K562 (cell line): Measurements from ENCODE around the gene LAG3. TPM values are rescaled to one million over a fixed set of nuclear protein-coding genes. Genes with fewer than 3 reads are reported as not detected.
A peak's percentile ranks its signal among the peaks of the same experiment; 100 is the strongest.

Source experiments
- ATF7 ChIP-seq: fragments of 450-650 bp; IDR thresholded peaks from 2 replicates; pipeline ENCODE4 v1.7.1; 2014; ENCODE audit warnings: mild to moderate bottlenecking, moderate library complexity
- BRCA1 ChIP-seq, 2 experiments: fragments of 450-650 bp in 1 of 2; sonication (generic) in 1 of 2; formaldehyde crosslinking in 1 of 2; IDR thresholded peaks; 2 replicates each; pipeline versions ENCODE4 v1.5.0 to v1.6.1; 2017 to 2020; ENCODE audit warnings: mild to moderate bottlenecking in 1 of 2, missing genetic modification reagents in 1 of 2
- BRF2 ChIP-seq: IDR thresholded peaks from 3 replicates; pipeline ENCODE4 v1.6.1; 2011; ENCODE audit warnings: borderline replicate concordance, mild to moderate bottlenecking; ENCODE audit not compliant: insufficient read length, insufficient read depth
- COPS2 ChIP-seq: fragments of 450-650 bp; conservative IDR thresholded peaks from 2 replicates; pipeline ENCODE4 v1.6.1; 2016; ENCODE audit warnings: mild to moderate bottlenecking, moderate library complexity
- FOS ChIP-seq: IDR thresholded peaks from 3 replicates; pipeline ENCODE4 v1.6.1; 2011; ENCODE audit not compliant: insufficient read length; ENCODE audit errors: extremely low read depth
- FOXA3 ChIP-seq, 2 experiments: fragments of 450-650 bp in 1 of 2; sonication (generic) in 1 of 2; formaldehyde crosslinking; IDR thresholded peaks in 1 of 2; conservative IDR thresholded peaks in 1 of 2; 2 replicates each; pipeline versions ENCODE4 v1.4.0 to v1.8.0; 2020 to 2022; ENCODE audit warnings: mild to moderate bottlenecking in 2 of 2, missing genetic modification reagents in 1 of 2
- GTF2A2 ChIP-seq: IDR thresholded peaks from 2 replicates; pipeline ENCODE4 v1.6.1; 2016; ENCODE audit warnings: mild to moderate bottlenecking, missing genetic modification characterization, missing compliant biosample characterization
- GTF3C2 ChIP-seq: IDR thresholded peaks from 3 replicates; pipeline ENCODE4 v1.6.1; 2011; ENCODE audit warnings: borderline replicate concordance, mild to moderate bottlenecking, moderate library complexity; ENCODE audit not compliant: insufficient read length; ENCODE audit errors: extremely low read depth
- LARP7 ChIP-seq: fragments of 450-650 bp; IDR thresholded peaks from 2 replicates; pipeline ENCODE4 v1.6.1; 2016
- NCOR1 ChIP-seq: fragments of 450-650 bp; IDR thresholded peaks from 2 replicates; pipeline ENCODE4 v1.6.1; 2016; ENCODE audit warnings: mild to moderate bottlenecking, moderate library complexity
- NELFE ChIP-seq: IDR thresholded peaks from 2 replicates; pipeline ENCODE4 v1.6.1; 2011; ENCODE audit warnings: mild to moderate bottlenecking; ENCODE audit not compliant: insufficient read depth, insufficient read length
- NR4A1 ChIP-seq, 2 experiments: fragments of 250-450 bp in 1 of 2; fragments of 450-650 bp in 1 of 2; sonication (Bioruptor Pico) in 1 of 2; IDR thresholded peaks; 2 replicates each; pipeline versions ENCODE4 v1.4.0 to v1.6.1; 2016 to 2020; ENCODE audit warnings: mild to moderate bottlenecking in 2 of 2, missing compliant biosample characterization in 1 of 2, missing genetic modification characterization in 1 of 2, moderate library complexity in 1 of 2
- PHB2 ChIP-seq: fragments of 450-650 bp; IDR thresholded peaks from 2 replicates; pipeline ENCODE4 v1.6.1; 2017; ENCODE audit warnings: low read depth
- PHF20 ChIP-seq: fragments of 450-650 bp; IDR thresholded peaks from 2 replicates; pipeline ENCODE4 v1.6.1; 2018; ENCODE audit not compliant: partially characterized antibody
- PHTF2 ChIP-seq: fragments of 250-450 bp; sonication (Bioruptor Pico); IDR thresholded peaks from 2 replicates; pipeline ENCODE4 v1.5.0; 2021; ENCODE audit warnings: mild to moderate bottlenecking
- PKNOX1 ChIP-seq: fragments of 450-650 bp; IDR thresholded peaks from 2 replicates; pipeline ENCODE4 v1.6.1; 2016
- PTRF ChIP-seq: fragments of 450-650 bp; IDR thresholded peaks from 2 replicates; pipeline ENCODE4 v1.6.1; 2016; ENCODE audit warnings: mild to moderate bottlenecking, missing genetic modification characterization, missing compliant biosample characterization
- RBM17 ChIP-seq: fragments of 200-400 bp; formaldehyde crosslinking; IDR thresholded peaks from 2 replicates; pipeline ENCODE4 v1.6.1; 2017; ENCODE audit warnings: low read depth, mild to moderate bottlenecking, low read length, borderline replicate concordance
- SMARCE1 ChIP-seq: fragments of 450-650 bp; IDR thresholded peaks from 2 replicates; pipeline ENCODE4 v1.7.1; 2016; ENCODE audit warnings: mild to moderate bottlenecking
- TGIF2 ChIP-seq: sonication (generic); formaldehyde crosslinking; IDR thresholded peaks from 2 replicates; pipeline ENCODE4 v1.8.1; 2022; ENCODE audit warnings: mild to moderate bottlenecking, missing genetic modification reagents, moderate library complexity
- XRCC3 ChIP-seq: fragments of 450-650 bp; IDR thresholded peaks from 2 replicates; pipeline ENCODE4 v1.6.1; 2017; ENCODE audit warnings: mild to moderate bottlenecking, moderate library complexity
- XRCC5 ChIP-seq: fragments of 200-400 bp; formaldehyde crosslinking; IDR thresholded peaks from 2 replicates; pipeline ENCODE4 v1.6.1; 2017; ENCODE audit warnings: low read depth, mild to moderate bottlenecking, low read length
- ZKSCAN3 ChIP-seq: fragments of 250-450 bp; sonication (Bioruptor Pico); IDR thresholded peaks from 2 replicates; pipeline ENCODE4 v1.4.0; 2020
- ZNF165 ChIP-seq: fragments of 250-450 bp; sonication (Bioruptor Pico); IDR thresholded peaks from 2 replicates; pipeline ENCODE4 v1.4.0; 2020; ENCODE audit warnings: borderline replicate concordance
- ZNF445 ChIP-seq: fragments of 250-450 bp; sonication (Bioruptor Pico); IDR thresholded peaks from 2 replicates; pipeline ENCODE4 v1.4.0; 2020; ENCODE audit warnings: low read depth, mild to moderate bottlenecking, moderate library complexity
- ZNF57 ChIP-seq: fragments of 450-650 bp; formaldehyde crosslinking; IDR thresholded peaks from 2 replicates; pipeline ENCODE4 v1.4.0; 2020; ENCODE audit warnings: mild to moderate bottlenecking, moderate library complexity
- ZNF778 ChIP-seq: fragments of 450-650 bp; formaldehyde crosslinking; IDR thresholded peaks from 2 replicates; pipeline ENCODE4 v1.4.0; 2020; ENCODE audit warnings: mild to moderate bottlenecking, moderate library complexity
- polyA plus RNA-seq, 8 experiments: library from polyadenylated mRNA; depleted of rRNA in 4 of 8; stranded (reverse) in 5 of 8; unstranded in 3 of 8; fragments of >200 nt; fragmentation: Nextera tagmentation in 2 of 8; fragmentation: Illumina TruSeq in 1 of 8; extraction: Ambion mirVana in 2 of 8; extraction: Trizol in 1 of 8; gene quantifications; 2 replicates each; pipeline versions ENCODE4 v1.2.1 to v1.2.3, GENCODE V29; 2011 to 2014; ENCODE audit warnings: inconsistent platforms in 1 of 8, missing spikeins in 1 of 8
- total RNA-seq, 7 experiments: library from RNA; depleted of rRNA in 6 of 7; stranded (reverse); fragments of >200 nt in 6 of 7; fragmentation: Illumina TruSeq in 2 of 7; extraction: Trizol in 2 of 7; gene quantifications; 2 replicates each; pipeline versions ENCODE4 v1.2.1 to v1.2.3, GENCODE V29; 2011 to 2021; ENCODE audit warnings: low replicate concordance in 1 of 7

Gene LAG3
- total and polyA plus RNA-seq, 9 of the 15 experiments (the other 6 are each of a cell fraction or from before 2014, with no cell fraction given): 0.07 to 0.66 (median 0.09) TPM; not detected in 1

- TF ChIP-seq GTF3C2: no peak
- TF ChIP-seq PHB2: peak; percentile 95
- TF ChIP-seq RBM17: no peak
- TF ChIP-seq ZNF778 (CRISPR knock-in tag): no peak
- TF ChIP-seq FOXA3 (CRISPR knock-in tag; conservative IDR thresholded peaks at IDR 0.05 in 1 of 2, IDR thresholded peaks at IDR 0.05 in 1 of 2): no peak
- no peak for TF ChIP-seq PTRF
- no peak for TF ChIP-seq XRCC3
- TF ChIP-seq NELFE: no peak
- TF ChIP-seq TGIF2 (CRISPR knock-in tag): no peak
- no peak for TF ChIP-seq GTF2A2
- TF ChIP-seq XRCC5: no peak
- no peak for TF ChIP-seq ZNF445
- peak; percentile 78; the same call in 1 of the 2 replicates for TF ChIP-seq LARP7
- no peak for TF ChIP-seq BRF2
- TF ChIP-seq ATF7: no peak
- TF ChIP-seq FOS: no peak
- TF ChIP-seq SMARCE1: peak; percentile 98
- TF ChIP-seq BRCA1 (IDR thresholded peaks at IDR 0.05): no peak
- no peak for TF ChIP-seq BRCA1 (CRISPR knock-in tag; IDR thresholded peaks at IDR 0.05)
- no peak for TF ChIP-seq PKNOX1
- TF ChIP-seq ZKSCAN3 (CRISPR knock-in tag): no peak
- TF ChIP-seq PHF20: no peak
- no peak for TF ChIP-seq COPS2
- peak; percentile 98 for TF ChIP-seq NCOR1
- no peak for TF ChIP-seq NR4A1 (CRISPR knock-in tag; IDR thresholded peaks at IDR 0.05)
- no peak for TF ChIP-seq NR4A1 (tag; IDR thresholded peaks at IDR 0.05)
- no peak for TF ChIP-seq ZNF57
- TF ChIP-seq ZNF165 (CRISPR knock-in tag): no peak
- TF ChIP-seq PHTF2: no peak
These were observed 7.2 kb upstream of the LAG3 start (continued) for GRCh38 chr12:6765048-6765633.
